MM.1S (cell line): ENCODE measurements around the gene AIRE.

ENCODE experiments used
- CTCF ChIP-seq: fragments of 300-600 bp; sonication (generic); IDR thresholded peaks from 2 replicates; pipeline ENCODE4 v1.5.1; 2016; ENCODE audit warnings: antibody characterized with exemption, low read length, mixed read lengths
- EZH2 ChIP-seq: fragments of 300-600 bp; sonication (generic); optimal IDR thresholded peaks from 2 replicates; pipeline ENCODE3; 2017; ENCODE audit warnings: low read depth, mild to moderate bottlenecking, antibody characterized with exemption, low read length, mixed read lengths
- EZH2phosphoT487 ChIP-seq: fragments of 300-600 bp; sonication (generic); IDR thresholded peaks from 2 replicates; pipeline ENCODE4 v1.6.1; 2018; ENCODE audit warnings: antibody characterized with exemption, low read length

- TF ChIP-seq CTCF (no peak), EZH2phosphoT487 (no peak), EZH2 (no peak)
These were observed 46.1 kb downstream of the AIRE start for GRCh38 chr21:44331650-44332307.
